Left forelimb (tissue), 1 donor: ENCODE results near the gene PRKCD.

Source experiments
- DNase-seq: peaks from one replicate; pipeline ENCODE4 v3.0.0-alpha.2; 2018; ENCODE audit warnings: low spot score

PRKCD gene

GRCh38 chr3:53217175-53217574 lies 56.2 kb downstream of the PRKCD start:
- no peak for DNase-seq

GRCh38 chr3:53218131-53218530 lies 57.1 kb downstream of the PRKCD start:
- no peak for DNase-seq

- peak; percentile 81 for DNase-seq
These were observed 59.0 kb downstream of the PRKCD start for GRCh38 chr3:53219895-53220483.

- no peak for DNase-seq
These were observed 60.3 kb downstream of the PRKCD start for GRCh38 chr3:53221345-53221744.

- DNase-seq = no peak
These were observed 60.8 kb downstream of the PRKCD start for GRCh38 chr3:53221827-53222182.

GRCh38 chr3:53222183-53222901 lies 61.3 kb downstream of the PRKCD start:
- DNase-seq = no peak

GRCh38 chr3:53223025-53223424 lies 62.0 kb downstream of the PRKCD start:
- DNase-seq = no peak

GRCh38 chr3:53223541-53223966 lies 62.5 kb downstream of the PRKCD start:
- DNase-seq = no peak

GRCh38 chr3:53224026-53224425 lies 63.0 kb downstream of the PRKCD start:
- no peak for DNase-seq

GRCh38 chr3:53224536-53224935 lies 63.5 kb downstream of the PRKCD start:
- no peak for DNase-seq

- DNase-seq = no peak
These were observed 64.2 kb downstream of the PRKCD start for GRCh38 chr3:53225181-53225580.

GRCh38 chr3:53225651-53226050 lies 64.6 kb downstream of the PRKCD start:
- DNase-seq = no peak

GRCh38 chr3:53226142-53226840 lies 65.3 kb downstream of the PRKCD start:
- DNase-seq = no peak

- no peak for DNase-seq
These were observed 65.9 kb downstream of the PRKCD start for GRCh38 chr3:53226841-53227407.

GRCh38 chr3:53227993-53228885 lies 67.2 kb downstream of the PRKCD start:
- DNase-seq = no peak

GRCh38 chr3:53229171-53229570 lies 68.2 kb downstream of the PRKCD start:
- no peak for DNase-seq

- DNase-seq = no peak
These were observed 68.6 kb downstream of the PRKCD start for GRCh38 chr3:53229606-53230005.

- no peak for DNase-seq
These were observed 69.1 kb downstream of the PRKCD start for GRCh38 chr3:53230041-53230621.

- DNase-seq = no peak
These were observed 69.8 kb downstream of the PRKCD start for GRCh38 chr3:53230789-53231188.

- no peak for DNase-seq
These were observed 70.8 kb downstream of the PRKCD start for GRCh38 chr3:53231532-53232511.
